ENCODE measurements around the gene GDI2. TPM values are rescaled to one million over a fixed set of nuclear protein-coding genes. Genes with fewer than 3 reads are reported as not detected.

The GDI2 gene
- total RNA-seq, 2 donors from 2014 or later: 186 to 218 TPM

GRCh38 chr10:5758927-5759326 is 54.3 kb downstream of the GDI2 start:
- intact Hi-C loops (cut with DNase I): no loop called here
- Histone ChIP-seq H3K4me1 (replicated peaks) (peaks cover 4% of the 10 kb centered on the region), H3K9me3 (no peaks in the 10 kb centered on the region), H3K27ac (peak overlapping the region; percentile 54), H3K27me3 (replicated peaks; ENCODE audit: insufficient read depth) (no peaks in the 10 kb centered on the region), H3K36me3 (no peaks in the 10 kb centered on the region), H3K4me3 (no peak overlapping the region)
- DNase-seq (ENCODE audit: low spot score): no peak
- WGBS: 88% methylated on average over 2 of the region's 2 CpGs
- TF ChIP-seq CTCF (IDR thresholded peaks at IDR 0.05) (no peak), POLR2AphosphoS5 (IDR thresholded peaks at IDR 0.05) (no peak), POLR2A (IDR thresholded peaks at IDR 0.05) (no peak)

- no peak for TF ChIP-seq CTCF (IDR thresholded peaks at IDR 0.05)
- TF ChIP-seq POLR2AphosphoS5 (IDR thresholded peaks at IDR 0.05): peak; percentile 69
- no peak for TF ChIP-seq POLR2A (IDR thresholded peaks at IDR 0.05)
- H3K27ac ChIP-seq: peak overlapping the region; percentile 54
- no peaks in the 10 kb centered on the region for H3K27me3 ChIP-seq (replicated peaks; ENCODE audit: insufficient read depth)
- no peak overlapping the region for H3K4me3 ChIP-seq
- peaks cover 4% of the 10 kb centered on the region for H3K4me1 ChIP-seq (replicated peaks)
- WGBS: 76% methylated on average over 3 of the region's 3 CpGs
- no peak for DNase-seq (ENCODE audit: low spot score)
- H3K9me3 ChIP-seq: no peaks in the 10 kb centered on the region
- no peaks in the 10 kb centered on the region for H3K36me3 ChIP-seq
- intact Hi-C loops (cut with DNase I): no loop called here
These were observed 55.3 kb downstream of the GDI2 start for GRCh38 chr10:5757766-5758517.

- Histone ChIP-seq H3K27ac (no peak overlapping the region), H3K4me1 (replicated peaks) (peaks cover 2% of the 10 kb centered on the region), H3K27me3 (replicated peaks; ENCODE audit: insufficient read depth) (no peaks in the 10 kb centered on the region), H3K4me3 (no peak overlapping the region), H3K36me3 (no peaks in the 10 kb centered on the region), H3K9me3 (no peaks in the 10 kb centered on the region)
- no peak for TF ChIP-seq CTCF (IDR thresholded peaks at IDR 0.05)
- no peak for TF ChIP-seq POLR2A (IDR thresholded peaks at IDR 0.05)
- TF ChIP-seq POLR2AphosphoS5 (IDR thresholded peaks at IDR 0.05): no peak
- intact Hi-C loops (cut with DNase I): no loop called here
- 88% methylated on average over 17 of the region's 17 CpGs for WGBS
- DNase-seq (ENCODE audit: low spot score): no peak
These were observed 60.8 kb downstream of the GDI2 start for GRCh38 chr10:5752301-5752871.

- H3K27ac ChIP-seq: no peak overlapping the region
- H3K4me1 ChIP-seq (replicated peaks): no peaks in the 10 kb centered on the region
- H3K27me3 ChIP-seq (replicated peaks; ENCODE audit: insufficient read depth): no peaks in the 10 kb centered on the region
- intact Hi-C loops (cut with DNase I): no loop called here
- H3K9me3 ChIP-seq: no peaks in the 10 kb centered on the region
- WGBS: 58% methylated on average over 6 of the region's 6 CpGs
- no peaks in the 10 kb centered on the region for H3K36me3 ChIP-seq
- DNase-seq (ENCODE audit: low spot score): no peak
- no peak for TF ChIP-seq POLR2AphosphoS5 (IDR thresholded peaks at IDR 0.05)
- TF ChIP-seq CTCF (IDR thresholded peaks at IDR 0.05): no peak
- TF ChIP-seq POLR2A (IDR thresholded peaks at IDR 0.05): no peak
- no peak overlapping the region for H3K4me3 ChIP-seq
These were observed 61.5 kb downstream of the GDI2 start for GRCh38 chr10:5751601-5752253.

Data from prostate gland (tissue), 2 donors.